ENCODE measurements around the gene UBE2L6.

UBE2L6 gene

GRCh38 chr11:57546869-57547475 lies 20.5 kb downstream of the UBE2L6 start:
- TF ChIP-seq, protein P1, sequence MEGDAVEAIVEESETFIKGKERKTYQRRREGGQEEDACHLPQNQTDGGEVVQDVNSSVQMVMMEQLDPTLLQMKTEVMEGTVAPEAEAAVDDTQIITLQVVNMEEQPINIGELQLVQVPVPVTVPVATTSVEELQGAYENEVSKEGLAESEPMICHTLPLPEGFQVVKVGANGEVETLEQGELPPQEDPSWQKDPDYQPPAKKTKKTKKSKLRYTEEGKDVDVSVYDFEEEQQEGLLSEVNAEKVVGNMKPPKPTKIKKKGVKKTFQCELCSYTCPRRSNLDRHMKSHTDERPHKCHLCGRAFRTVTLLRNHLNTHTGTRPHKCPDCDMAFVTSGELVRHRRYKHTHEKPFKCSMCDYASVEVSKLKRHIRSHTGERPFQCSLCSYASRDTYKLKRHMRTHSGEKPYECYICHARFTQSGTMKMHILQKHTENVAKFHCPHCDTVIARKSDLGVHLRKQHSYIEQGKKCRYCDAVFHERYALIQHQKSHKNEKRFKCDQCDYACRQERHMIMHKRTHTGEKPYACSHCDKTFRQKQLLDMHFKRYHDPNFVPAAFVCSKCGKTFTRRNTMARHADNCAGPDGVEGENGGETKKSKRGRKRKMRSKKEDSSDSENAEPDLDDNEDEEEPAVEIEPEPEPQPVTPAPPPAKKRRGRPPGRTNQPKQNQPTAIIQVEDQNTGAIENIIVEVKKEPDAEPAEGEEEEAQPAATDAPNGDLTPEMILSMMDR (conservative IDR thresholded peaks at IDR 0.05; ENCODE audit: control insufficient read depth, insufficient read depth, low read depth, low read length), result peak; percentile 24
- H3K4me3 ChIP-seq (ENCODE audit: control insufficient read depth, low read depth, low read length), result no peak overlapping the region
- DNase-seq (ENCODE audit: low read depth), result peak; percentile 69

- DNase-seq (ENCODE audit: low read depth), result no peak
- H3K4me3 ChIP-seq (ENCODE audit: control insufficient read depth, low read depth, low read length), result no peak overlapping the region
- TF ChIP-seq, protein P1 (conservative IDR thresholded peaks at IDR 0.05; ENCODE audit: control insufficient read depth, insufficient read depth, low read depth, low read length), result no peak
Observed at GRCh38 chr11:57546451-57546850, 21.0 kb downstream of the UBE2L6 start.

GRCh38 chr11:57545883-57546282 lies 21.6 kb downstream of the UBE2L6 start:
- no peak for DNase-seq (ENCODE audit: low read depth)
- TF ChIP-seq, protein P1 (conservative IDR thresholded peaks at IDR 0.05; ENCODE audit: control insufficient read depth, insufficient read depth, low read depth, low read length), result no peak

GRCh38 chr11:57544566-57544965 lies 22.9 kb downstream of the UBE2L6 start:
- no peak overlapping the region for H3K4me3 ChIP-seq (ENCODE audit: control insufficient read depth, low read depth, low read length)
- TF ChIP-seq, protein P1 (conservative IDR thresholded peaks at IDR 0.05; ENCODE audit: control insufficient read depth, insufficient read depth, low read depth, low read length), result no peak

More at GRCh38 chr11:57545883-57546282, 21.6 kb downstream of the UBE2L6 start:
- H3K4me3 ChIP-seq (ENCODE audit: control insufficient read depth, low read depth, low read length), result no peak overlapping the region

GRCh38 chr11:57543593-57543992 lies 23.9 kb downstream of the UBE2L6 start:
- no peak for DNase-seq (ENCODE audit: low read depth)
- H3K4me3 ChIP-seq (ENCODE audit: control insufficient read depth, low read depth, low read length), result no peak overlapping the region
- TF ChIP-seq, protein P1 (conservative IDR thresholded peaks at IDR 0.05; ENCODE audit: control insufficient read depth, insufficient read depth, low read depth, low read length), result no peak

More at GRCh38 chr11:57544566-57544965, 22.9 kb downstream of the UBE2L6 start:
- no peak for DNase-seq (ENCODE audit: low read depth)

GRCh38 chr11:57542582-57542981 lies 24.9 kb downstream of the UBE2L6 start:
- no peak for DNase-seq (ENCODE audit: low read depth)
- H3K4me3 ChIP-seq (ENCODE audit: control insufficient read depth, low read depth, low read length), result no peak overlapping the region
- TF ChIP-seq, protein P1 (conservative IDR thresholded peaks at IDR 0.05; ENCODE audit: control insufficient read depth, insufficient read depth, low read depth, low read length), result no peak

Measured in fibroblast of mammary gland (primary cell).